AG08396 (cell line): ENCODE results near the gene NYNRIN.

Experiments
- DNase-seq: peaks from one replicate; pipeline ENCODE4 v3.0.0; 2012; ENCODE audit warnings: low spot score, mixed read lengths

NYNRIN gene

DNA sequence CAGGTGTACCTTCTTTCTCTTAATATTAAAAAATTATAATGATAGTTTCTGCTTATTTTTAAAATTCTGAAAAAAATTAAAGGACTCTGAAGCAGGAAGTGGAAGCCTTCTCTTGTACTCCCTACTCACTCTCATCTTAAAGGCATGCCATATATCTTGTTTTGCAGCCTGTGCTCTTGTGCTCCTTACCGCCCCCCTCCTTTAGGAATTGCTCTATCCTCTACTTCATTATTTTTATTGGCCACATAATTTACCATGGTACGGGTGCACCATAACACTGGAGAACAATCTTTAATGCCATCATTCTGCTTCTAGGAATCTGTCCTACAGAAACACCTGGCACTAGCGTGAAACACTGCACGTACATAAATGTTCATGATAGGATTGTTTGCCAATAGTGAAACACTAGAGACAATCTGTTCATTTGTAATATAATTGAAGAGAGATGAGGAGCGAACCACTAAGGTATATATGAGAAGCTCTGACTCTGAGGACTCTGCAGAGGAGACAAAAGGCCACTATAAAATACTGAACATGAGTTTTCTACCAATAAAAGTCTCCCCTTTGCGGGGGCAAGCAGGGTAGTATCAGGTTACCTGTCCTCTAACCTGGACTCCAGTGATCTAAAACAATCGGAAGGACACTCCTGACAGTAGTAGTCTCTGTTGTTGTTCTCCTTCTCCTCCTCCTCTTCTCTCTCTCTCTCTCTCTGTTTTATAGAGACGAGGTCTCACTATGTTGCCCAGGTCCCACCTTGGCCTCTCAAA, 6.3 kb upstream of the NYNRIN start:
- peak; percentile 50 for DNase-seq

DNA sequence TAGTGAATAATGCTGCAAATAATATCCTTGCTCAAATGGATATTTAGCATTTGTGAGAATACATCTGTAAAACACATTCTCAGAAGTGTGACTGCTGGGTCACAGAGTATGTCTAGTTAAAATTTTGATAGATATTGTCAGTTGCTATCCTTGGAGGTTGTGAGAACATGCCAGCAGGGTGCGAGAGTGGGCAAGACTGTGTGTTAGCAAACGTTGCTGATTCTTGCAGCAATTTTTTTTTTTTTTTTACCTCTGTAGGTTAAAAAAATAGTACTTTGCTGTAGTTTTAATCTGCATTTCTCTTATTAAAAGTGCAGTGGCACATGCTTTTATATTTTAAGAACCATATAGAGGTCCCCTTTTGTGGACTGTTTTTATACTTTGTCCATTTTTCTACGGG, 4.5 kb upstream of the NYNRIN start:
- DNase-seq, result no peak

DNA sequence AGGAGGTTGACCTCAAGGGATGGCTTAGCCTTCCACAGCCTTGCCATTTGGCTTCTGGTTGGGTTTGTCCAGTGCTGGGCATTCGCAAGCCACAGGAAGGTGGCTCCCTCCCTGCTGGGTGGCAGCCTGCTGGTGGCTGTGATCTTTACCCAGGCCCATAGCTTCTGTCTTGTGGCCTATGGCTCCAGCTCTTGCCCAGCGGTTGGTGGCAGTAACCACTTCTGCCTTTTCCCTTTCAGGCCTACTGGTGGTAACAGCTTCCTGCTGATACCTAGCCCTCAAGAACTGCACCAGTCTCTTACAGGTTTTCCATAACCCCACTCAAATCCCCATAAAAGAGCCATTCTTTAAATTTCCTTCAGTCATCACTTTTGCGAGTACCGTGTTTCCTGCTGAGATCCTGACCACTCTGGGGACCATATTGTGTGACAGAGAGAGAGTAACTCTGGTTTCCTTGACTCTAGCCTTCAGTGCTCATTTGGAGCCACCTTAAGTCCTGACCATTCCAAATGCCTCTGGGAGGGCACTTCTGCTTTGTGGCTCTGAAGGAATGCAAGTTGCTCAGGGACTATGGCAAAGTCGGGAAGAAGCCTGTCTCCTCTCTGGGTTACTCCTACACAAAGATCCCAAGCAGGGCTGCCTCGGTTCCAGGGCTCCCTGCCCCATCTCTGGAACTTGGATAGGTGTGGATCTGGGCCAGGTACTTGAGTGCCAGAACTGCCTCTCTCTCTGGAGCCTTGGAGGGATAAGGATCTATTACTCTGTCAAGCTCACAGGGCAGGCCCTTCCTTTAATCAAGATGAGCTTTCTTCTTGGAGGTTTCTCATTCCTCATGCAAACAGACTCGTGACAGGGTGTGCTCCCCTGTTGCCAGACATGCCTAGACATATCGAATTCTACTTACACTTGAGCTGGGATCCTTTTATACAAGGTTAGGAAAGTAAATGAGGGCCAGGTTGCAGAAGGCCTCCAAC, 2.9 kb upstream of the NYNRIN start:
- DNase-seq, result no peak

DNA sequence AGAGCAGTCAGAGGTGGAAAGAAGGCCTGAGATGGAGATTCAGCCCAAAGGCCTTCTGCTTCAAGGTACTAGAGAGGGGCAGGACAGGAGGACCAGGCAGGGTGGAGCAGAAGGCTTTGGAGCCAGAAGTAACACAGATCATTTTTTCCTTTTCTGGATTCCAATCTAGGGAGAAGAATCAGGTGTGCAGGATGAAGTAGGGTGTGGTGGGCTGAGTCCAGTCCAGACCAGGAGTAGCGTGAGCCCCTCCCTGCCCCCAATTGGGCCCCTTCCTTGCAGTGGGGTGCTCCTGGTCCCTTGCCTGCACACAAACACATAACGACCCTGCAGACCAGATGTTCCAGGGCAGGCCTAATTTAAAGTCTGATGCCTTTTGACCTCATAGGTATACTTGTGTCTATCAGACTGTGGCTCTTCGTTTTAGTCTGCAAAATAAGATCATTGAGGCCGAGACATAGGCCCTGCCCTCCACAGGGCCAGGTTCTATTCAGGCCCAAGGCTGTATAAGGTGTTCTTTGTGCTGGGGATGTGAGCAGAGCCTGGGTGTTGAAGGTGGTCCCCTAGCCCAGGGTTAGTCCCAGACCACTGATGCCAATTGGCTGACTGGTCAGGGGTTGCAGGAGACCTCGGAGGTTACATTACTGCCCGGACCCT, 1.0 kb upstream of the NYNRIN start:
- no peak for DNase-seq

DNA sequence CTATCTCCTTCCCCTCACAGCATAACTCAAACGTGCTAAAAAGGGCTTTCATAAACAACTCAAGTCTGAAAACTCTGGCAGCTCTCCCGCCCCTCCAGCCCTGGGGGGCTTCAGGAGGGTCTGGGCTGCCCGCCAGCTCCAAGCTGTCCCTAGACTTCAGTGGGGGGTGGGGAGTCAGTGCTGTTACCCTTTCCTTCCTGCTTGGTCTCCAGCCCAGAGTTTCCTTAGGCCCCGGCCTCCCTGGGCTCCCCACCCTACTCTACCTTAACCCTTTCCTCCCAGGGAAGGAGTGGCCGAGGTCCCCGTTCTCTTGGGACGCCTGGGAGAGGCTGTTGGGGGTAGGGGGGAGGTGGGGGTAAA, 530 bp upstream of the NYNRIN start:
- no peak for DNase-seq

DNA sequence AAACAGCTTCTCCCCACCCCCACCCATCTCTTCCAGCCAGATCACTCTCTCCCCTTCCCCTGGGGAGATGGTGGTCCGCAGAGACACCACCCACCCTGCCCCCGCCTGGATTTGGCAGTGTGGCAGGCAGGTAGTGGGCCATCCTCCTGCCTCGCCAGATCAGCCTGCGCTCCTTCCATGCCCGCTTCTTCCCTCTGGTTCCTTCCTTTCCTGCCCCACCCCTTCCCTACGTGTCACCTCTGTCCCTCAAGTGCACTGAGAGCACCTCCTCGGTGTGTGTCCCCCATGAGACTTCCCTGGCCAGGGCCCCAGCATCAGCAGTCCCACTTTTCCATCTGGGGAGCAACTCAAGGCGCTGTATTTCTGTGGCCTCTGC, 632 bp downstream of the NYNRIN start:
- DNase-seq, result no peak

DNA sequence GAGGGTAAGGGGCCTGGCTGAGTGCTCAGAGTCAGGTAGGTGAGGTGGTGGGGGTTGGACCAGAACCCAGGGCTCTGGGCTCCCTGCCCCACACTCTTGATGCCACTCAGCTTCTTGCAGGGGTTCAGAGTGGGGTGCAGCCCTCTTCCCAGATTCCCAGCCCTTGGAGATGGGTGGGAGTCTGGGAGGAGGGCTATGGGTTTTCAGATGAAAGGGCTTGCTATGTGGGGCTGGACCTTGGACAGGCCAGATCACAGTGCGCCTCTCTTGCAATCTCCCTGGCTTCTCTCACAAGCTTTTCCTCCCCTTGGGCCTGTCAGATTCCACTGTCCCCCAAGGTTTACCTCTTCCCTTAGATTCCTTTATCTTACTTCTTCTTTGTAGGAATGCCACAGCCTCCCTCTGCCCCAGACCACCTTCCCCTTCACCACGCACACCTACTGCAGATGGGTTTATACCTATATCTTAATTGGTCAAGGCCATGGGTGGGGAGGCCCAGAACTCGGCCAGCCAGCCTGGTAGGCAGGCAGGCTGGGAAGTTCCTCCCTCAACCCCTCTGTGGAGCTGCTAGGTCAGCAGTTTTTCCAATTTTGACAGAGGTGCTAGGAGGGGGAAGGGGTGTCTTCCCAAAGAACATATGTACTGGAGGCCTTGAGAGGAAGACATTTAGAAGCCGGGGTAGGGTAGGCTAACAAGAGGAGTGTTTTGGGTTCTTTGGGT, 1.4 kb downstream of the NYNRIN start:
- no peak for DNase-seq

DNA sequence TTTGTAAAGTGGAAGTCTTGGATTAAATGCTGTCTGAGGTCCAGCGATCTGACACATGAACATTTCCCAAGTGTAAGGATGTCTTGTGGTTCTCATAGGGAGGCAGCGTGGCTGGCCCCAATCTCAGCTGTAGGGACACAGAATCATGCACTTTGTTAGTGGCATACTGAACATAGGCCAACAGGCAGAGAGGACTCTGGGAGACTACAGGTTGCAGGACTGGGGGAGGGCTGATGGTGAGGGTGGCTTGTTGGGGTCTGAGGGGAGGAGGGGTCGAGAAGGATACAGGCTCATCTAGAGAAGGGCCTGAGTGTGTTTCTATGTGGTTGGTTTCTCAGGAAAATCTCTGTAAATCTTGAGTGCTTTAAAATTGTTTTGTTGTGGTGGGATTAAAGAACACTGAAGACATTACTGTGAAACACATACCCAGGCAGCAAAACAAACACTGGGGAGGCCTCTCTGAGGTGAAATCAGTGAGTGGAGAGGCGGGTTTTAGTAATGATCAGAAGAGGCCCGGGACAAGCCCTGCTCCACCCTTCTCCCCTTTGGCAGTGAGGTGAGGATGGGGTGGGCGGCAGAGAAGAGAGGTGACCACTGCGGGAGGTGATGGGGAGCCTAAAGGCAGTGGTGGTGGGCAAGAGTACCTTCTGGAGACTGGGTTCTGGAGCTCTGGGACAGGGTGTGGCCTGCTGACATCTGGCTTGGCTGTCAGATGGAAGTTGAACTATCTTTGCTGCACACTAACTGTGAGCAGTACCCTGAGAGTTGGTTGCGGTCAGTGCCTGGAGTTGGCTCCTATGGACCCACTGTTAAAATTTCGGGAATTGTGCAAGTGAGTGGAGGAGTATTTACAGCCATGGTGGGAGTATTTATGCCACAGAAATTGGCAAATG, 3.3 kb downstream of the NYNRIN start:
- DNase-seq, result no peak

DNA sequence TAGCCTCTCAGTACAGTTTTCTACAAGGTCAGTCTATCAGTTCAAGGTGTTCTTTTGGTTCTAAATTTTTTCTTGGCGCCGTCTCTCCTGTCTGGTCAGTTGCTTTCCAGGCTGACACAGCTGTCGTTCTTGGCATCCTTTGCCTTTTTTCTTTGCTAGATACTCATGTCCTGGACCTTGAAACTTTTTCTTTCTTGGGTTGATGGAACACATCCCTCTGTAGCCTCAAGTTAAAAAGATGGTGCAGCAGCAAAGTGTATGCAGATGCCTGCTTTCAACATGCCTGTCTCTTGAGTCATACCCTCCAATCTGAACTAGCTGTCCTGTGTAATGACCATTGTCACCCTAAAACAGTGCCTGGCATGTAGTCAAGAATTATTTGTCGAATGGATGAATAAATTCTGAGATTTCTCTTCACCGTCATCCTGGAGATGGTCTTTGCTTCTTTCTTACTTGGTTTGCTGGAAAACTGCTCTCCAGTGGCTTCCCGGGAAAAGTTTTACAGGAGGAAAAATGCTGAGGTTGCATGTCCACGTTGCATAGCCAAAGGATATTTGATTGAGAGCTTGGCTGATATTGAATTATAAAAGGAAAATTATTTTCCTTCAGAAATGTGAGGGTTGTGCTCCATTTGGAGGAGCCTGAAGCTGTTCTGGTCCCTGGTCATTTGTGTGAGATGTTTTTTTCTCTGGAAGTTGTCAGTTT, 4.6 kb downstream of the NYNRIN start:
- peak; percentile 42 for DNase-seq

DNA sequence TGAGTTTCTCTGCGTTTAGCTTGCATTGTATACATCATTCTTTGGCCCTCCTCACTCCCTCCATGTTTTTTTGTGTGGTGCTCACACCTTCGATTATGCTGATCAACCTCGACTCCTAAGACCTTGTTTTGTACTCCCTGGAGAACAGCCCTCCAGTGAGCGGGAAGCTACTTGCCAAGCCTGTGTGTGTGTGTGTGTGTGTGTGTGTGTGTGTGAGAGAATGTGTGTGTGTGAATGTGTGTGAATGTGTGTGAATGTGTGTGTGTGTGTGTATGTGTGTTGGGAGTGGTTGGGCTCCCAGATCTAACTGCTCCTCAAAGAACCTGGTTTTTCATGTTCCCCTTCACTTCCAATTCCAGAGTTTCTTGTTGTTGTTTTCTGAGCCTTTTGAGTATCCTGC, 6.0 kb downstream of the NYNRIN start:
- no peak for DNase-seq

DNA sequence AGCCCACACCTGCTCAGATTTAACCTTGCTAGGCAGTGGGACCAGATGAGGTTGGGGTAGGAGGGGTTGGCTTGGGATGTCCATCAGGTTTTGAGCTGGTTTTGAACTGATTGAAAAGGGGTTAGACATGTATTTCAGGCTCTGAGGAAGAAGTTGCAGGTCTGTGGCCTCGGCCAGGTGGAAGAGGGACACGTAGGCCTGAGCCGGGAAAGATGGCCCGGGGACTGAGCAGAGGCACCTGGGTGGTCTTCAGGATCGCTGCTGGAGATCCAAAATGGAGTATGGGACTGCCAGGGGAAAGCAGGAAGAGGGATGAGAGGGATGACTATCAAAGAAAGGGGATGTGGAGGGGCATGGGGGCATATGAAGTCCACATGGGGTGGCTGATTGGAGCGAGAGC, 7.6 kb downstream of the NYNRIN start:
- DNase-seq, result no peak

DNA sequence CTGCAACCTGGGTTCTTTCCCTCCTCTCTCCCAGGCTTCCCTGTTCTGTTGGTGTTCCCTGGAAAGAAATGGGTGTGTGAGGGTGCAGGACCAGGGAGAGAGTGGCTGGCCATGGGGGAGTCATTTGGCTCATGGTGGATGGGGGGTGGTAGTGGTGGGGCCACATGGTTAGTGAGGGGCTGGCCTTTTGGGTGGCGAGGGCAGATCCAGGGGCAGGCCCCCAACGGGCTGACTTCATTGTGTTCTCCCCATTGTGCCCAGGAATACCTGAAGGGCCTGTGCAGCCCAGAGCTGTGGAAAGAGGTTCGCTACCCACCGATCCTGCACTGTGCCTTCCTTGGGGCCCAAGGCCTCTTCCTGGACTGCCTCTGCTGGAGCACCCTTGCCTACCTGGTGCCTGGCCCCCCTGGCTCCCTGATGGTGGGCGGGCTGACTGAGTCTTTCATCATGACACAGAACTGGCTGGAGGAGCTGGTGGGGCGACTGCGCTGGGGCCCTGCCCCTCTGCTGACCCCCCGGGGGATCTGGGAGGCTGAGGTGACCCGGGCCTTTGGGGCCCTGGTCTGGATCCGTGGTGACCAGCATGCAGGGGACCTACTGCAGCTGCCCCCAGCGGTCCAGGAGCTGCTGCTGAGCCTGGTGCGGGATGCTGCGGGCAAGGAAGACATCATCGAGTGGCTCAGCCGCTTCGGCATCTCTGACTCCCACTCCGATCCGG, 9.0 kb downstream of the NYNRIN start:
- no peak for DNase-seq

DNA sequence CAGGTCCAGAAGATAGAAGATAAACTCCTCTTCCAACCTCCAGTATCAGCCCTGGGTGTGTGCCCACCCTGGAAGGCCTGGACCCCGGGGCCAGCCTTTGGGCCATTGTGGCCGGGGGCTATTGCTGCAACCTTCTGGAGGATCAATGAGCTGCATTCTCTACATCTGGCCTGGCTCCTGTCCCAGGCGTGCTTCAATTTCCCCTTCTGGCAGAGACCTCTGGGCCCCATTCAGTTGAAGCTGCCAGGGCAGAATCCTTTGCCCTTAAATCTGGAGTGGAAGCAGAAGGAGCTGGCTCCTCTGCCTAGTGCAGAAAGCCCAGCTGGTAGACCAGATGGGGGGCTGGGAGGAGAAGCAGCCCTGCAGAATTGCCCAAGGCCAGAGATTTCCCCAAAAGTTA, 10.0 kb downstream of the NYNRIN start:
- DNase-seq, result no peak

DNA sequence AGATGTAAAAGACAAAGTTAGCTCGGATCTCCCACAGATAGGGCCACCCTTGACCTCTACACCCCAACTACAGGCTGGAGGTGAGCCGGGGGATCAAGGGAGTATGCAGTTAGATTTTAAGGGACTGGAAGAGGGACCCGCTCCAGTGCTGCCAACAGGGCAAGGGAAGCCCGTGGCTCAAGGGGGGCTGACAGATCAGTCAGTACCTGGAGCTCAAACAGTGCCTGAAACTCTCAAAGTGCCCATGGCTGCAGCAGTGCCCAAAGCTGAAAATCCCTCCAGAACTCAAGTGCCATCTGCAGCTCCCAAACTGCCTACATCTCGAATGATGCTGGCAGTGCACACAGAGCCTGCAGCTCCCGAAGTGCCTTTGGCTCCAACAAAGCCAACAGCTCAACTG, 10.4 kb downstream of the NYNRIN start:
- DNase-seq, result no peak

DNA sequence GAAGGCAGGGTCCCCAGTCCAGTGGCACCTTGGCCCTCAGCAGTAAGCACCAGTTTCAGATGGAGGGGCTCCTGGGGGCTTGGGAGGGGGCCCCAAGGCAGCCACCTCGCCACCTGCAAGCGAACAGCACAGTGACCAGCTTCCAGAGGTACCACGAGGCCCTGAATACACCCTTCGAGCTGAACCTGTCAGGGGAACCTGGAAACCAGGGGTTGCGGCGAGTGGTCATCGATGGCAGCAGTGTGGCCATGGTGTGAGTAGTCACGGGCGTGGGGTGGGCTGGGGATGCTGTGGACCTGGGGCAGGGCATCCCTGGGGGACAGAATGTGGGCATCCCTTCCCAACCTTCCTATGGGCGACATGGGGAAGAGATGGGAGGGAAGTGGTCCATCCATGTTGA, 11.2 kb downstream of the NYNRIN start:
- DNase-seq, result no peak

DNA sequence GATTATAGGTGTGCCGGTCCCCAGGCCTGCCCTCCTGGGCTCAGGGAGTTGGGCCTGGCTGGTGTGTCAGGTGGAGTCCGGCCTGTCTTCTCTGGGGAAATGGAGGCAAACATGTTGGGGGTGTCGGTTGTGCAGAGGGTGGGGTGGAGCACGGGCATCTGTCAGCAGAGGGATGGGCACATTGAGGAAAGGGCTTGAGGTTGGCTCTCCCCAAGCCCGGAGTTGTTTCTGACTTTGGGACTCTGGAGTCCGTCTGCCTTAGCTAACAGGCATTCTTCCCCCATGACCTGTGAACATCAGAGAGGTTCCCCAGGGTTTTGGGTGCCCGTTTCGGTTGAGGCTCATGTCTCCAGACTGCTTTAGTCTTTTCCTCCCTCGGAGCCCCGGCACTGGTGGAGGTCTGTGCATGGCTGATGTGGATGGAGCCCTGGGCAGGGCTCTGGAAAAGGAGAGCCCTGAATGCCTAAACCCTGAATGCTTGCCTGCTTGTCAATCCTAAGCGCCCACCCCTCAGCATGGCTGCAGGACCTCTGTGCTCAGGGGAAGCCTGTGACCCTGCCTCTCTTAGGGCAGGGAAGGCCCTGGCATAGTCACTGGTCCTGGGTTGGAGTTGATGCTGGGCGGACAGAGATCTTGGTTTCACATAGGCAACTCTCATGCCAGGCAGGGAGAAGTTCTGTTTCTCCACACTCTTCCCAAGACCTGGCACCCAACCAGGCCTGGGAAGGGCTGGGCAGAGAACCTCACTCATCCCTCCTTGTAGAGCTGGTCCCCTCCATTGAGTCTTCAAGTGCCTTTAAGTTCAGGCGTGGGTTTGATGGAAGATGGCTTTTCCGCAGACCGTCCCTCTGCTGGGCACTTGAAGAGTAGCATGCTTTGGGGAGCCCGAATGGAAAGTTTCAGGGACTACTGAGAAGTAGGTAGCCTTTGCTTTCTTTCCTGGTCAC, 12.9 kb downstream of the NYNRIN start:
- DNase-seq, result peak; percentile 71

DNA sequence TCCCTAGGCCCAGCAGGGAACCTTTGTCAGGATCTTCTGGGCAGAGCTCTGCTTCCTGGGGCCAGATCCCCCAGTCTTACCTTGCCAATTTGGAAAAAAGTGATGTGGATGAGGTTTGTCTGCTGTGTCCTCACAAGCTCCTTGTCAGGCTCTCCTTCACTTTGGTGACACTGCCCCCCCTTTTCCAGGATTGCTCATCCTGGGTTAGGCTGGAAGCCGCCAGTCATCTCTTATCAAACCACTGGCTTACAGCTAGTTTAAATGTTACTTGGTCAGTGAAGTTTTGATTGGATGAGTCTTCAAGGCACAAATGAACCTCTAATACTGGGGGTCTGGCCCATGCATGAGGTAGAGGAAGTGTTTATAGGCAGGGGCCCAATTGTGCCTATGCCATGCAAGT, 15.3 kb downstream of the NYNRIN start:
- no peak for DNase-seq

DNA sequence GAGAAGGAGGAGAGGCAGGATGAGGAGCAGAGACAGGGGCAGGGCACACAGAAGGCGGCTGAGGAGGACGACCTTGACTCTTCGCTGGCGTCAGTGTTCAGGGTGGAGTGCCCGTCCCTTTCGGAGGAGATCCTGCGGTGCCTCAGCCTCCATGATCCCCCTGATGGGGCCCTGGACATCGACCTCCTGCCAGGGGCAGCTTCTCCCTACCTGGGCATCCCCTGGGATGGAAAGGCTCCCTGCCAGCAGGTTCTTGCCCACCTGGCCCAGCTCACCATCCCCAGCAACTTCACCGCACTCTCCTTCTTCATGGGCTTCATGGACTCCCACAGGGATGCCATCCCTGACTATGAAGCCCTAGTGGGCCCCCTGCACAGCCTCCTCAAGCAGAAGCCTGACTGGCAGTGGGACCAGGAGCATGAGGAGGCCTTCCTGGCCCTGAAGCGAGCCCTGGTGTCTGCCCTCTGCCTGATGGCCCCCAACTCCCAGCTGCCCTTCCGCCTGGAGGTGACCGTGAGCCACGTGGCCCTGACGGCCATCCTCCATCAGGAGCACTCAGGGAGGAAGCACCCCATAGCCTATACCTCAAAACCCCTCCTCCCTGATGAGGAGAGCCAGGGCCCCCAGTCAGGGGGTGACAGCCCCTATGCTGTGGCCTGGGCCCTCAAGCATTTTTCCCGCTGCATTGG, 16.1 kb downstream of the NYNRIN start:
- DNase-seq, result no peak
